Panc1 (cell line): ENCODE measurements around the gene RNF149. TPM values are rescaled to one million over a fixed set of nuclear protein-coding genes. Genes with fewer than 3 reads are reported as not detected.
A peak's percentile ranks its signal among the peaks of the same experiment; 100 is the strongest.

Experiments
- ATAC-seq: fragments of 200-7000 bp; cut with Tn5 transposase; 2 replicates; pipeline ENCODE4 v1.9.1; 2020; ENCODE audit warnings: mild to moderate bottlenecking, moderate library complexity
- BruUV-seq: library from RNA; stranded (reverse); fragments of 400-500 nt; replicated peaks from 2 replicates; lab custom pipeline; 2021; lab: Mats Ljungman, UMichigan
- CTCF ChIA-PET: fragments of 300-600 bp; sonication (Branson Sonifier 250); formaldehyde crosslinking; loops from one replicate; lab custom pipeline; 2022; ENCODE audit warnings: antibody characterized with exemption; lab: Charles Lee
- POLR2A ChIA-PET: fragments of 300-600 bp; sonication (Branson Sonifier 250); formaldehyde crosslinking; loops from one replicate; lab custom pipeline; 2022; ENCODE audit warnings: antibody characterized with exemption; lab: Charles Lee
- DNase-seq: peaks from one replicate; pipeline ENCODE4 v3.0.0-alpha.2; 2010; ENCODE audit warnings: low read depth, low spot score
- H3K27ac ChIP-seq: 2 replicates; pipeline ENCODE4 v1.5.1; 2011; ENCODE audit warnings: mild to moderate bottlenecking, low read length, inconsistent platforms
- H3K27me3 ChIP-seq: fragments of 200-500 bp; sonication (Bioruptor generic); 2 replicates; pipeline ENCODE4 v1.6.0; 2014; ENCODE audit warnings: low read length, inconsistent platforms; ENCODE audit not compliant: control insufficient read depth, insufficient read depth
- H3K36me3 ChIP-seq: fragments of 200-500 bp; sonication (Bioruptor generic); 2 replicates; pipeline ENCODE4 v1.5.1; 2014; ENCODE audit warnings: inconsistent platforms, mild to moderate bottlenecking, low read length, moderate library complexity; ENCODE audit not compliant: control insufficient read depth, insufficient read depth
- H3K4me1 ChIP-seq: 2 replicates; pipeline ENCODE4 v1.5.1; 2011; ENCODE audit warnings: inconsistent platforms, mild to moderate bottlenecking, low read length, moderate library complexity; ENCODE audit not compliant: control insufficient read depth, insufficient read depth
- H3K4me3 ChIP-seq, 2 experiments: 2 replicates each; pipeline ENCODE4 v1.5.1; 2011 to 2012; ENCODE audit warnings: low read depth in 2 of 2, low read length in 2 of 2, mild to moderate bottlenecking in 2 of 2, inconsistent platforms in 1 of 2, moderate library complexity in 1 of 2
- H3K9me3 ChIP-seq: fragments of 200-500 bp; sonication (Bioruptor generic); 2 replicates; pipeline ENCODE4 v1.5.1; 2014; ENCODE audit warnings: low read depth, mild to moderate bottlenecking, inconsistent platforms, low read length, moderate library complexity; ENCODE audit not compliant: control insufficient read depth, insufficient read depth
- CTCF ChIP-seq: fragments of 450-650 bp; IDR thresholded peaks from 2 replicates; pipeline ENCODE4 v1.5.1; 2017; ENCODE audit warnings: mild to moderate bottlenecking
- POLR2AphosphoS5 ChIP-seq: IDR thresholded peaks from 2 replicates; pipeline ENCODE4 v1.6.1; 2012; ENCODE audit warnings: mild to moderate bottlenecking, low read depth, low read length, moderate library complexity
- REST ChIP-seq, 2 experiments: IDR thresholded peaks; 2 replicates each; pipeline ENCODE4 v1.6.1; 2011 to 2012; ENCODE audit warnings: low read depth in 2 of 2, control low read depth in 1 of 2, low read length in 1 of 2, mild to moderate bottlenecking in 1 of 2, moderate library complexity in 1 of 2; ENCODE audit not compliant: insufficient read depth in 1 of 2
- SIN3A ChIP-seq: IDR thresholded peaks from 2 replicates; pipeline ENCODE4 v1.6.1; 2012; ENCODE audit warnings: low read depth, mild to moderate bottlenecking, low read length, moderate library complexity, borderline replicate concordance; ENCODE audit not compliant: insufficient read depth
- TCF7L2 ChIP-seq: IDR thresholded peaks from 2 replicates; pipeline ENCODE4 v1.6.1; 2011; ENCODE audit warnings: mild to moderate bottlenecking, low read depth, low read length, inconsistent platforms
- in situ Hi-C: cut with HindIII; loops from 2 replicates; pipeline ENCODE4 v1.10.0; 2016; ENCODE audit warnings: low sequenced_read_pairs, low pct_unique_long_range_greater_than_20kb
- intact Hi-C: fragments of 100-400 bp; cut with micrococcal nuclease; formaldehyde crosslinking; loops from one replicate; pipeline ENCODE4 v1.10.0; 2022; ENCODE audit not compliant: unreplicated experiment
- total RNA-seq: library from RNA; stranded (reverse); gene quantifications from one replicate; pipeline ENCODE4 v1.2.1, GENCODE V29; 2021; ENCODE audit not compliant: unreplicated experiment

The RNF149 gene
- total RNA-seq, 1 experiment from 2014 or later, result 29.9 TPM

GRCh38 chr2:101306410-101306809 lies 2.1 kb downstream of the RNF149 start:
- Histone ChIP-seq H3K36me3 (no peaks in the 10 kb centered on the region; the same call in 1 of the 2 replicates), H3K27ac (peak overlapping the region; percentile 95), H3K4me1 (peaks cover 17% of the 10 kb centered on the region), H3K4me3 (peak overlapping the region; percentile 86 to 88), H3K27me3 (no peaks in the 10 kb centered on the region), H3K9me3 (no peaks in the 10 kb centered on the region)
- intact Hi-C loops (no loop called here), in situ Hi-C loops (no loop called here)
- ChIA-PET POLR2A (no interaction called here), CTCF (no interaction called here)
- no TSS peak for BruUV-seq
- DNase-seq (no peak), ATAC-seq (no peak)
- no peak for TF ChIP-seq REST (IDR thresholded peaks at IDR 0.05; ENCODE audit: insufficient read depth in 1 of 2, low read depth in 2 of 2, low read length in 1 of 2)
- no peak for TF ChIP-seq CTCF
- TF ChIP-seq SIN3A, result no peak
- TF ChIP-seq TCF7L2, result no peak
- no peak for TF ChIP-seq POLR2AphosphoS5

GRCh38 chr2:101305492-101306078 lies 2.9 kb downstream of the RNF149 start:
- TF ChIP-seq SIN3A, result no peak
- TF ChIP-seq CTCF, result no peak
- TF ChIP-seq TCF7L2, result no peak
- no peak for TF ChIP-seq REST (IDR thresholded peaks at IDR 0.05; ENCODE audit: insufficient read depth in 1 of 2, low read depth in 2 of 2, low read length in 1 of 2)
- TF ChIP-seq POLR2AphosphoS5, result no peak
- ChIA-PET POLR2A (interaction anchor here (0.6 kb wide), 1 partner anchor 52 kb away, joined by 3 read pairs; no protein-coding TSS in a partner anchor), CTCF (no interaction called here)
- H3K9me3 ChIP-seq, result no peaks in the 10 kb centered on the region
- no peak overlapping the region; a peak in 1 of 4 replicates for H3K4me3 ChIP-seq
- intact Hi-C loops (no loop called here), in situ Hi-C loops (no loop called here)
- H3K36me3 ChIP-seq, result no peaks in the 10 kb centered on the region; the same call in 1 of the 2 replicates
- H3K4me1 ChIP-seq, result peaks cover 17% of the 10 kb centered on the region
- ATAC-seq, result no peak
- no peaks in the 10 kb centered on the region for H3K27me3 ChIP-seq
- BruUV-seq, result no TSS peak
- DNase-seq, result no peak
- no peak overlapping the region for H3K27ac ChIP-seq
